Common myeloid progenitor, CD34-positive (primary cell): Measurements from ENCODE around the gene AKAP13.

Experiments
- CTCF ChIA-PET: fragments of 350-600 bp; sonication (Branson Sonifier 250); formaldehyde crosslinking; loops from one replicate; lab custom pipeline; 2021; ENCODE audit warnings: antibody characterized with exemption; lab: Charles Lee
- POLR2A ChIA-PET: fragments of 350-600 bp; sonication (Branson Sonifier 250); formaldehyde crosslinking; loops from one replicate; lab custom pipeline; 2021; ENCODE audit warnings: antibody characterized with exemption; lab: Charles Lee
- DNase-seq, 3 donors: peaks; one replicate each; pipeline versions ENCODE4 v3.0.0 to v3.0.0-alpha.2; 2013
- H3K27ac ChIP-seq, 2 experiments: 1 replicate in 1 of 2; 2 replicates in 1 of 2; pipeline ENCODE4 v1.7.0; 2013; ENCODE audit warnings: inconsistent platforms in 2 of 2, low read length in 2 of 2, mild to moderate bottlenecking in 2 of 2, low read depth in 1 of 2, moderate library complexity in 1 of 2; ENCODE audit not compliant: severe bottlenecking in 2 of 2, insufficient read depth in 1 of 2, poor library complexity in 1 of 2
- H3K27me3 ChIP-seq, 5 experiments: replicated peaks in 2 of 5; 1 replicate in 3 of 5; 2 replicates in 2 of 5; pipeline versions ENCODE4 v1.6.1 to v1.7.0; 2013; ENCODE audit warnings: low read length in 4 of 5, mild to moderate bottlenecking in 2 of 5, moderate library complexity in 2 of 5, inconsistent platforms in 1 of 5; ENCODE audit not compliant: insufficient read depth in 5 of 5, control insufficient read depth in 4 of 5
- H3K36me3 ChIP-seq, 4 experiments: 1 replicate in 2 of 4; 2 replicates in 2 of 4; pipeline versions ENCODE4 v1.6.1 to v1.7.0; 2013; ENCODE audit warnings: low read length in 3 of 4, control low read depth in 1 of 4, mild to moderate bottlenecking in 1 of 4; ENCODE audit not compliant: control insufficient read depth in 4 of 4, insufficient read depth in 4 of 4
- H3K4me1 ChIP-seq, 4 experiments: 1 replicate in 3 of 4; 2 replicates in 1 of 4; pipeline versions ENCODE4 v1.6.1 to v1.7.1; 2013; ENCODE audit warnings: low read length in 3 of 4, mild to moderate bottlenecking in 3 of 4, control low read depth in 1 of 4, inconsistent platforms in 1 of 4, moderate library complexity in 1 of 4; ENCODE audit not compliant: control insufficient read depth in 4 of 4, insufficient read depth in 4 of 4; ENCODE audit errors: control extremely low read depth in 1 of 4
- H3K4me3 ChIP-seq, 7 experiments: 1 replicate in 4 of 7; 2 replicates in 3 of 7; pipeline versions ENCODE4 v1.5.1 to v1.7.0; 2013; ENCODE audit warnings: mild to moderate bottlenecking in 7 of 7, low read length in 6 of 7, moderate library complexity in 6 of 7, inconsistent platforms in 2 of 7, low read depth in 2 of 7, control low read depth in 1 of 7; ENCODE audit not compliant: insufficient read depth in 4 of 7, control insufficient read depth in 1 of 7; ENCODE audit errors: extremely low read depth in 1 of 7
- H3K9me3 ChIP-seq, 5 experiments: 1 replicate in 4 of 5; 2 replicates in 1 of 5; pipeline versions ENCODE4 v1.6.1 to v1.7.1; 2013; ENCODE audit warnings: low read length in 4 of 5, mild to moderate bottlenecking in 2 of 5, inconsistent platforms in 1 of 5, low read depth in 1 of 5, moderate library complexity in 1 of 5; ENCODE audit not compliant: control insufficient read depth in 4 of 5, insufficient read depth in 2 of 5; ENCODE audit errors: control extremely low read depth in 1 of 5
- WGBS: methylation state at CpG from one replicate; pipeline ENCODE4 v1.1.5; 2013; ENCODE audit not compliant: insufficient coverage; 5-methylcytosine and 5-hydroxymethylcytosine counted together

Gene AKAP13

DNA sequence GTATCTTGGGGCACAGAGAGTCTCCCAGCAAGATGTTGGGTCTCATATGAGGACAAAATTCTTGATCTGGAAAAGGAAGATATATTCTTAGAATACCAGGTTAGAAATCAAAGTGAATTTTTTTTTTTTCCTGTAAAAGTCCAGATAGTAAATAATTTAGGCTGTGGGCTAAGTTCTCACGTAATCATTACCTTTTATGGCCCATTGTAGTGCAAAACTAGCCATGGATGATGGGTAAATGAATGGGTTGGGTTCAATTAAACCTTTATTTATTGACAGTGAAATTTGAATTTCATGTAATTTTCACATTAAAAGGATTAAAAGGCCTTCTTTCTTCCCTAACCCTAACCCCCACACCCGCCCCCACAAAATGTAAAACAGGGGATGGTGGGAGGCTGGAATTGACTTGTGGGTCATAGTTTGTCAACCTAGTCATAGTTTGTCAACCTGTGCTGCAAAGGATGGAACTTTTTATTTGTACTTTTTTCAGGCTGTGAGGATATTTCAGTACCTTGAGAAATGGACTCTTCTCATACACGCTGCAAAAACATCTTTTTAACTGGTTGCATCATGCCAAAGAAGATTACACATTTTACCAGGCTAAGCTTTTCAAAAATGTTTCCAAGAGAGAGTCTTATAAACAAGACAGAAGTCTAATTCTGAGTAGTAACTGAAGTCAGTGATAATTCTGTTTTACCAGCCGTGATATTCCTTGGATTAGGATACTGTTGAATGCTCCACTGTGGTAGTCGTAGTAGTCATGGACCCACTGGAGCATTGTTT lies 138.8 kb downstream of the AKAP13 start:
- DNase-seq, result no peak
- Histone ChIP-seq H3K27me3 (no peaks in the 10 kb centered on the region), H3K27ac (no peak overlapping the region), H3K9me3 (no peaks in the 10 kb centered on the region), H3K4me3 (no peak overlapping the region), H3K36me3 (peaks cover 0 to 5% (median 2%) of the 10 kb centered on the region in 4 experiments), H3K4me1 (peaks cover 0 to 4% (median 0%) of the 10 kb centered on the region in 4 experiments)
- no CpG with 5 or more reads among the region's 5 CpGs for WGBS
- ChIA-PET POLR2A (no interaction called here), CTCF (interaction anchor here (0.6 kb wide), 1 partner anchor 64 kb away, joined by 4 read pairs; no protein-coding TSS in a partner anchor)

DNA sequence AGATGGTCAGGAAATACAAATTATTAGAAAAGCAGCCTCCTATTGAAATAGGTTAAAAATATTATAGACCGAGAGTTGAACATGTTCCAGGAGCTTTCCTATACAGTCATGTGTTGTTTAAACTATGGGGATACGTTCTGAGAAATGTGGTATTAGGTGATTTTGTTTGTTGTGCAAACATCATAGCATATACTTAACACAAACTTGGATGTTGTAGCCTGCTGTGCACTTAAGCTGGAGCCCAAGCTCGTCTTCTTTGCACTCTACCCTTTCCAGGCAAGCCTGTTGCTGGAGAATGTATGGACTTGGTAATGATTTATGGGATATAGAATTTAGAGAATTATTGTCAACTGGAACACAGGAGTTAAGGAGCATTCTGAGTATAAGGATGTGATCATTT lies 140.2 kb downstream of the AKAP13 start:
- no peaks in the 10 kb centered on the region for H3K27me3 ChIP-seq
- H3K27ac ChIP-seq, result no peak overlapping the region
- CTCF ChIA-PET, result interaction anchor here (1.4 to 2.3 kb wide), 2 partner anchors 21 to 38 kb away, joined by 3 to 8 read pairs; no protein-coding TSS in a partner anchor
- H3K4me1 ChIP-seq, result no peaks in the 10 kb centered on the region
- H3K9me3 ChIP-seq, result no peaks in the 10 kb centered on the region
- WGBS, result no CpG with 5 or more reads among the region's 3 CpGs
- no peak for DNase-seq
- peaks cover 0 to 5% (median 2%) of the 10 kb centered on the region in 4 experiments for H3K36me3 ChIP-seq
- POLR2A ChIA-PET, result no interaction called here
- H3K4me3 ChIP-seq, result no peak overlapping the region

DNA sequence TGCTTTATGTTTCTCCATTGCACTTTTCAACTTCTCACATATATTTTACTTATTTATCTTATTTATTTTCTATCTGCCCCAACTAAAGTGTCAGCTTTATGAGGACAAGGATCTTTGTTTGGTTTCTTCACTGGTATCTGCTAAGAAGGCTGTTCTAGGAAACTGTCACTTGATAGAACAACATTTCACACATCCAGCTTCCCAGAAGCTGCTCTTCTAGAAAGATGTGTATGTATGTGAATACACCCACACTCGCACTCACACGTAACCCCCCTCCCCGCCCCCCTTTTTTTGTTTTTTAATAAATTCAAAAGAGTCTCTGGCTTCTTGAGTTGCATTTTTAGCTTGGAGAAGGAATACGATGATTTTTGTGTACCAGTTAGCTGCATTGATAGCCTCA lies 143.1 kb downstream of the AKAP13 start:
- Histone ChIP-seq H3K36me3 (peaks cover 0 to 7% (median 4%) of the 10 kb centered on the region in 4 experiments), H3K27ac (no peak overlapping the region), H3K9me3 (no peaks in the 10 kb centered on the region), H3K27me3 (no peaks in the 10 kb centered on the region), H3K4me1 (peaks cover 0 to 7% (median 3%) of the 10 kb centered on the region in 4 experiments), H3K4me3 (no peak overlapping the region)
- CTCF ChIA-PET, result interaction anchor here (0.9 to 1.2 kb wide), 2 partner anchors 14 to 19 kb away, joined by 3 to 5 read pairs; no protein-coding TSS in a partner anchor
- WGBS, result 92% methylated on average over 1 of the region's 4 CpGs
- POLR2A ChIA-PET, result interaction anchor here (0.5 kb wide), 1 partner anchor 29 kb away, joined by 3 read pairs; no protein-coding TSS in a partner anchor
- no peak for DNase-seq

DNA sequence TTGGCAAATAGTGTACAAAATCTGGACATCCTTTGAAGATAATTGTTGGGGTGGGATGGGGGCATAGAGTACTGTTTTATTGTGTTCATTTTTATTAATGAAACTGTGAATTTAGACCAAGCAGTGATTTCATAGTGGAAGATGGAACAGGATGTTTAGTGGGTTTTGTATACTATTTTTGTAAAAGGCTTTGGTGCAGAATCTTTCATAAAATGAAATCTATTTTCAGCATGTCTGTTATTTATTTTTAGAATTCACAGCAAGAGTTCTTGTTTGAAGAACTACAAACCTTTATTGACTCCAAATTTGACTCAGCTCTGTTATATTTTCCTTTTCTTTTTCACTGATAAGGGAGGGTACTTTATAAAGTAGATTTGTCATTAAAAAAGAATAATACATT lies 145.4 kb downstream of the AKAP13 start:
- Histone ChIP-seq H3K9me3 (no peaks in the 10 kb centered on the region), H3K4me3 (no peak overlapping the region), H3K27me3 (no peaks in the 10 kb centered on the region), H3K4me1 (peaks cover 0 to 7% (median 3%) of the 10 kb centered on the region in 4 experiments), H3K27ac (no peak overlapping the region), H3K36me3 (peaks cover 0 to 12% (median 6%) of the 10 kb centered on the region in 4 experiments)
- ChIA-PET POLR2A (no interaction called here), CTCF (no interaction called here)
- DNase-seq, result no peak

DNA sequence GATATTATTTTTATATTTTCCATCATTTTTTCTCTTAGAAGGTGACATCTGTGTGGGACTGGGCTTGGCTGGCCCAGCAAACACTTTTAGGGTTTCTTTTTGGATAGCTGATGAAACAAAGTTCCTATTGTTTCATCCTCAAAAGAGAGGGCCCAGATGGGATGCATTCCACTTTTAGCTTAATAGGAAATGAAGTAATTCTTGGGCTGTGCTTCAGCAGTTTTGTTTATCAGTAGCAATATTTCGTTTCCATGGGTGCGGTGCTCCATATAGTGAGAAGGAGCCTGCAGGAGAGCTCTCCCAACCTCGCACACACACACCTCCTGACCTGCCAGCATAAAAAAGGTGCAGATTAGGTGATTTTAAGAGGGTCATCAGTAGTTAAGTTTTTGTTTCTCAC lies 147.5 kb downstream of the AKAP13 start:
- Histone ChIP-seq H3K27ac (no peak overlapping the region), H3K36me3 (peaks cover 0 to 12% (median 3%) of the 10 kb centered on the region in 4 experiments), H3K4me1 (peaks cover under 1 to 9% (median 6%) of the 10 kb centered on the region in 4 experiments), H3K4me3 (no peak overlapping the region), H3K9me3 (no peaks in the 10 kb centered on the region), H3K27me3 (no peaks in the 10 kb centered on the region)
- no peak for DNase-seq
- WGBS, result 80% methylated on average over 1 of the region's 3 CpGs
- POLR2A ChIA-PET, result interaction anchor here (0.6 to 0.9 kb wide), 2 partner anchors 12 to 19 kb away, joined by 3 to 4 read pairs; no protein-coding TSS in a partner anchor
- CTCF ChIA-PET, result interaction anchor here (1.1 to 1.4 kb wide), 4 partner anchors 17 to 29 kb away, joined by 3 to 4 read pairs (median 4); no protein-coding TSS in a partner anchor

DNA sequence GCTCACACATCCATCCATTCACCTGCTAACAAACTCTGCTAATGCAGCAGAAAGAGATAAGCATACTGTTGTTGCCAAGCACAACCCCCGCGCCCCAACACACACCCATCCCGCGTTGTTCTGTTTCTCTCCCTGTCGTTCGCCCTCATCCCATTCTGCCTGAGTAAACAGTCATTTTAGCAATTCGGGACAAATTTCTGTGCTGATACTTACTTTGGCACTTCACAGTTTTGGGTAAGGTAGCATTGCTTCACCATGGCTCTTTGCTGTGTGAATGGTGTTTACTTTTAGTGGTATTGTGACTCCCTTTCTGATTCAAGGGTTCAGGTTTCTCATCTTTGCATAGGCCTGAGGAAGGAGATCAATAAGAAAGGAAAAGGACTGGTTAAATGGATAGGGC lies 149.7 kb downstream of the AKAP13 start:
- POLR2A ChIA-PET, result no interaction called here
- Histone ChIP-seq H3K4me1 (peaks cover 22 to 28% (median 24%) of the 10 kb centered on the region in 4 experiments), H3K4me3 (no peak overlapping the region), H3K36me3 (peaks cover 0 to 12% (median 1%) of the 10 kb centered on the region in 4 experiments), H3K27me3 (no peaks in the 10 kb centered on the region), H3K9me3 (no peaks in the 10 kb centered on the region), H3K27ac (no peak overlapping the region)
- 100% methylated on average over 3 of the region's 7 CpGs for WGBS
- no peak for DNase-seq
- CTCF ChIA-PET, result interaction anchor here (1.0 to 1.1 kb wide), 2 partner anchors 43 to 61 kb away, joined by 3 read pairs; no protein-coding TSS in a partner anchor

DNA sequence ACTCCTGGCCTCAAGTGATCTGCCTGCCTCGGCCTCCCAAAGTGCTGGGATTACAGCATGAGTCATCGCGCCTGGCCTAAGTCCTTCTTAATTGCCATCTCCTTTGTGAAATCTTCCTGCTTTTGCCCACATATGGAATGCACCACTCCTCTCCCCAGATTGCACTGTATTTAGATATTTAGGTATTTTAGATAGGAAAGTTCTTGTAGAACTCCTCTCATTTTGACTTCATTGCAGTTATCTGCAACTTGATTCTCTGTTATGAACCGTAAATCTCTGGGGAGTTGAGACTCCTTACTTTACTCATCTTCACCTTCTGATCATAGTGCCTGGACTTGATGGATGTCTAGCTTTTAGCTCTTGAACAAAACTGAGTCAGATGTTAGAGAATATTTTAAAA lies 150.7 kb downstream of the AKAP13 start:
- POLR2A ChIA-PET, result no interaction called here
- Histone ChIP-seq H3K27me3 (no peaks in the 10 kb centered on the region), H3K4me1 (peaks cover 28 to 38% (median 32%) of the 10 kb centered on the region in 4 experiments), H3K36me3 (peaks cover 0 to 12% (median 1%) of the 10 kb centered on the region in 4 experiments), H3K27ac (no peak overlapping the region), H3K9me3 (no peaks in the 10 kb centered on the region), H3K4me3 (no peak overlapping the region)
- DNase-seq, result no peak
- WGBS, result 100% methylated on average over 3 of the region's 4 CpGs
- CTCF ChIA-PET, result interaction anchor here (1.0 kb wide), 1 partner anchor 44 kb away, joined by 3 read pairs; no protein-coding TSS in a partner anchor
